ENCODE results near the gene GPANK1.

GPANK1 gene

GRCh38 chr6:31622684-31623091 lies 42.1 kb downstream of the GPANK1 start:
- Mint-ChIP-seq H3K4me1 (peaks cover 40% of the 10 kb centered on the region), H3K9me3 (no peaks in the 10 kb centered on the region), H3K4me3 (peak overlapping the region; percentile 95), H3K36me3 (peaks cover 27% of the 10 kb centered on the region), H3K27me3 (no peaks in the 10 kb centered on the region), H3K27ac (peak overlapping the region; percentile 99)

GRCh38 chr6:31621991-31622390 lies 42.8 kb downstream of the GPANK1 start:
- H3K27ac Mint-ChIP-seq, result peak overlapping the region; percentile 99
- H3K27me3 Mint-ChIP-seq, result no peaks in the 10 kb centered on the region
- peaks cover 34% of the 10 kb centered on the region for H3K4me1 Mint-ChIP-seq
- peak overlapping the region; percentile 95 for H3K4me3 Mint-ChIP-seq
- no peaks in the 10 kb centered on the region for H3K9me3 Mint-ChIP-seq
- peaks cover 20% of the 10 kb centered on the region for H3K36me3 Mint-ChIP-seq

- Mint-ChIP-seq H3K4me1 (peaks cover 40% of the 10 kb centered on the region), H3K36me3 (peaks cover 18% of the 10 kb centered on the region), H3K27ac (peak overlapping the region; percentile 99), H3K27me3 (no peaks in the 10 kb centered on the region), H3K9me3 (no peaks in the 10 kb centered on the region), H3K4me3 (peak overlapping the region; percentile 95)
These were observed 43.4 kb downstream of the GPANK1 start for GRCh38 chr6:31621320-31621939.

GRCh38 chr6:31620586-31621319 lies 44.0 kb downstream of the GPANK1 start, which contains the start of gene PRRC2A:
Gene PRRC2A, plus strand, starts transcription at chr6:31620715. Its CDS starts 2,075 bp downstream, at chr6:31622790.
- Mint-ChIP-seq H3K4me1 (peaks cover 43% of the 10 kb centered on the region), H3K36me3 (peaks cover 14% of the 10 kb centered on the region), H3K27ac (peak within 1 kb of the TSS; percentile 99), H3K4me3 (peak within 1 kb of the TSS; percentile 95), H3K9me3 (no peaks in the 10 kb centered on the region), H3K27me3 (no peaks in the 10 kb centered on the region)

- no peaks in the 10 kb centered on the region for H3K9me3 Mint-ChIP-seq
- H3K27me3 Mint-ChIP-seq, result no peaks in the 10 kb centered on the region
- peaks cover 50% of the 10 kb centered on the region for H3K4me1 Mint-ChIP-seq
- H3K27ac Mint-ChIP-seq, result peak overlapping the region; percentile 97
- H3K36me3 Mint-ChIP-seq, result peaks cover 14% of the 10 kb centered on the region
- peak overlapping the region; percentile 95 for H3K4me3 Mint-ChIP-seq
These were observed 44.8 kb downstream of the GPANK1 start for GRCh38 chr6:31619805-31620585.

GRCh38 chr6:31617010-31617409 lies 47.8 kb downstream of the GPANK1 start:
- Mint-ChIP-seq H3K9me3 (no peaks in the 10 kb centered on the region), H3K27me3 (no peaks in the 10 kb centered on the region), H3K27ac (peak overlapping the region; percentile 13), H3K36me3 (peaks cover 3% of the 10 kb centered on the region), H3K4me1 (peaks cover 43% of the 10 kb centered on the region), H3K4me3 (no peak overlapping the region)

GRCh38 chr6:31615748-31616147 lies 49.0 kb downstream of the GPANK1 start:
- H3K27me3 Mint-ChIP-seq, result no peaks in the 10 kb centered on the region
- H3K4me1 Mint-ChIP-seq, result peaks cover 38% of the 10 kb centered on the region
- H3K9me3 Mint-ChIP-seq, result no peaks in the 10 kb centered on the region
- peak overlapping the region; percentile 76 for H3K4me3 Mint-ChIP-seq
- peak overlapping the region; percentile 97 for H3K27ac Mint-ChIP-seq
- no peaks in the 10 kb centered on the region for H3K36me3 Mint-ChIP-seq

- Mint-ChIP-seq H3K27ac (peak within 1 kb of the TSS; percentile 97), H3K4me3 (peak within 1 kb of the TSS; percentile 76), H3K27me3 (no peaks in the 10 kb centered on the region), H3K4me1 (peaks cover 37% of the 10 kb centered on the region), H3K36me3 (no peaks in the 10 kb centered on the region), H3K9me3 (no peaks in the 10 kb centered on the region)
These were observed 49.9 kb downstream of the GPANK1 start, which contains the start of gene AIF1 for GRCh38 chr6:31614684-31615578. Gene AIF1, plus strand, starts transcription at chr6:31615234. Its CDS starts 96 bp downstream, at chr6:31615330.

GRCh38 chr6:31614075-31614619 lies 50.6 kb downstream of the GPANK1 start:
- Mint-ChIP-seq H3K36me3 (no peaks in the 10 kb centered on the region), H3K9me3 (no peaks in the 10 kb centered on the region), H3K4me1 (peaks cover 32% of the 10 kb centered on the region), H3K27ac (peak overlapping the region; percentile 97), H3K27me3 (no peaks in the 10 kb centered on the region), H3K4me3 (no peak overlapping the region)
